ENCODE results near the gene PINLYP. TPM values are rescaled to one million over a fixed set of nuclear protein-coding genes. Genes with fewer than 3 reads are reported as not detected.
A peak's percentile ranks its signal among the peaks of the same experiment; 100 is the strongest.

PINLYP gene
- total and polyA plus RNA-seq, 2 of the 13 experiments (the other 11 are each of a cell fraction or from before 2014, with no cell fraction given): 0.21 to 0.24 TPM

DNA sequence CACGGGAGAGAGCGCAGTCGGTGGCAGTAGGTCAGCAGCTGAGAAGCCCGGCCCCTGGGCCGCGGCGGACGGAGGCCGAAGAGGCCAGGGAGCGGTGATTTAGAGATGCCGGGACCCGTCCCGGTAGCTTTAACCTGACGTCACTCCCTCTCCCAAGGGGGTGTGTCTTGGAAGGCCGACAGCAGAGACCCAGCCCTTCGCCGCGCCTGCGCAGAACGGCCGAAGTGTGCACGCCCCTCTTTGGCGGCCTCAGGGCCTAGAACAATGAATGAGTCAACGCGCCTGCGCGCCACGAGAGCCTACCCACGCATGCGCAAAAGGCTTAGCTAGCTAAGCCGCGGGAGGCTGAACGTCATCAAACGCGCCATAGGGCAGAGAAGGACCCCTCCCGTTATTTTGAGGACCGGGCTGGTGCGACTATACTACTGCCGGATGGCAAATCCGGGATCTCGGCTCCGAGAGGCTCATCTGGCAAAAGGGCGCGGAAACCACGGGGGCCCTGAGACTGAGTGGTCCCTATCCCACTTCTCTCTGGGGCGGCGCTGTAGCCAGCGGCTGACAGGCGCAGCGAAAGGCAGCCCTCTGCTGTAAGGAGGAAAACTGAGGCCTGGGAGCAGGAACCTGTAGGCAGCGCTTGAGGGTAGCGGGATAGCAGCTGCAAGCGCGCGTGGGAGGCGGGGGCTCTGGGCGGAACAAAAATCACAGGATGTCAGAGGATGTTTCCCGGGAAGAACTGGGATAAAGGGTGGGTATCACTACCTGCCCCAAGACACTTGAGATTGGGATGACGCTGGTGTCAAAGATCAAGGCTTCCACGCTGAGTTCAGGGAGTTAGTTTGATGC is 20.6 kb downstream of the PINLYP start, which contains the start of the genes IRGQ and ZNF576 (continued):
- TF ChIP-seq BCL3 (CRISPR knock-in tag; IDR thresholded peaks at IDR 0.05) (peak; percentile 84; the same call in 1 of the 2 replicates), ZNF501 (CRISPR knock-in tag; IDR thresholded peaks at IDR 0.05) (peak; percentile 94), ISL2 (CRISPR knock-in tag; IDR thresholded peaks at IDR 0.05) (peak; percentile 37; the same call in 1 of the 2 replicates), TOE1 (CRISPR knock-in tag; IDR thresholded peaks at IDR 0.05) (no peak), U2AF1 (optimal IDR thresholded peaks at IDR 0.05; ENCODE audit: low read depth, low read length) (no peak), SOX6 (IDR thresholded peaks at IDR 0.05) (no peak), SOX6 (CRISPR knock-in tag; IDR thresholded peaks at IDR 0.05) (peak; percentile 74), SYNCRIP (IDR thresholded peaks at IDR 0.05; ENCODE audit: insufficient read depth, low read depth, low read length) (no peak), SRY (CRISPR knock-in tag; IDR thresholded peaks at IDR 0.05) (0 out of 2 replicates have a peak, but pooled peaks have one; percentile 27), ZNF598 (CRISPR knock-in tag; IDR thresholded peaks at IDR 0.05; ENCODE audit: borderline replicate concordance) (peak; percentile 49; the same call in 1 of the 2 replicates), ZNF564 (CRISPR knock-in tag; IDR thresholded peaks at IDR 0.05) (0 out of 2 replicates have a peak, but pooled peaks have one; percentile 55), ATRX (CRISPR knock-in tag; IDR thresholded peaks at IDR 0.05; ENCODE audit: borderline replicate concordance) (no peak), MAZ (IDR thresholded peaks at IDR 0.05; ENCODE audit: borderline replicate concordance, low read depth, low read length) (no peak; the same call in 1 of the 2 replicates), MAZ (CRISPR knock-in tag; IDR thresholded peaks at IDR 0.05; ENCODE audit: low read depth) (peak; percentile 72), MYC (CRISPR knock-in tag; IDR thresholded peaks at IDR 0.05; ENCODE audit: borderline replicate concordance) (peak; percentile 49), NFE2L2 (IDR thresholded peaks at IDR 0.05; ENCODE audit: low read length) (no peak), FOXO1 (CRISPR knock-in tag; IDR thresholded peaks at IDR 0.05) (no peak), MAX (IDR thresholded peaks at IDR 0.05) (peak; percentile 43), KMT2B (CRISPR knock-in tag; IDR thresholded peaks at IDR 0.05) (peak; percentile 63), MAFG (CRISPR knock-in tag; IDR thresholded peaks at IDR 0.05) (no peak), FOXP1 (IDR thresholded peaks at IDR 0.05) (no peak), FOXP1 (CRISPR knock-in tag; IDR thresholded peaks at IDR 0.05) (no peak), ZFY (CRISPR knock-in tag; IDR thresholded peaks at IDR 0.05) (peak; percentile 86), RFX3 (CRISPR knock-in tag; IDR thresholded peaks at IDR 0.05) (no peak)
- TF ChIP-seq, protein P1, sequence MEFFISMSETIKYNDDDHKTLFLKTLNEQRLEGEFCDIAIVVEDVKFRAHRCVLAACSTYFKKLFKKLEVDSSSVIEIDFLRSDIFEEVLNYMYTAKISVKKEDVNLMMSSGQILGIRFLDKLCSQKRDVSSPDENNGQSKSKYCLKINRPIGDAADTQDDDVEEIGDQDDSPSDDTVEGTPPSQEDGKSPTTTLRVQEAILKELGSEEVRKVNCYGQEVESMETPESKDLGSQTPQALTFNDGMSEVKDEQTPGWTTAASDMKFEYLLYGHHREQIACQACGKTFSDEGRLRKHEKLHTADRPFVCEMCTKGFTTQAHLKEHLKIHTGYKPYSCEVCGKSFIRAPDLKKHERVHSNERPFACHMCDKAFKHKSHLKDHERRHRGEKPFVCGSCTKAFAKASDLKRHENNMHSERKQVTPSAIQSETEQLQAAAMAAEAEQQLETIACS (CRISPR knock-in tag; IDR thresholded peaks at IDR 0.05): no peak
- TF ChIP-seq, protein P2, sequence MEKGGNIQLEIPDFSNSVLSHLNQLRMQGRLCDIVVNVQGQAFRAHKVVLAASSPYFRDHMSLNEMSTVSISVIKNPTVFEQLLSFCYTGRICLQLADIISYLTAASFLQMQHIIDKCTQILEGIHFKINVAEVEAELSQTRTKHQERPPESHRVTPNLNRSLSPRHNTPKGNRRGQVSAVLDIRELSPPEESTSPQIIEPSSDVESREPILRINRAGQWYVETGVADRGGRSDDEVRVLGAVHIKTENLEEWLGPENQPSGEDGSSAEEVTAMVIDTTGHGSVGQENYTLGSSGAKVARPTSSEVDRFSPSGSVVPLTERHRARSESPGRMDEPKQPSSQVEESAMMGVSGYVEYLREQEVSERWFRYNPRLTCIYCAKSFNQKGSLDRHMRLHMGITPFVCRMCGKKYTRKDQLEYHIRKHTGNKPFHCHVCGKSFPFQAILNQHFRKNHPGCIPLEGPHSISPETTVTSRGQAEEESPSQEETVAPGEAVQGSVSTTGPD (CRISPR knock-in tag; IDR thresholded peaks at IDR 0.05): no peak

Data from HepG2 (cell line).